ELR (cell line): ENCODE measurements around the gene TOP2A.
"Not testable (repeated sequence)": the region's sequence is repeated elsewhere in the genome, so short reads cannot be mapped to it uniquely, and the experiment has no call there.

ENCODE experiments used
- DNase-seq: peaks from one replicate; pipeline ENCODE4 v3.0.0-alpha.2; 2015; ENCODE audit warnings: low read depth

Gene TOP2A

GRCh38 chr17:40378966-40379365 is 38.7 kb downstream of the TOP2A start:
- DNase-seq, result no peak

- no peak for DNase-seq
Measured at GRCh38 chr17:40377832-40378231, 39.9 kb downstream of the TOP2A start.

GRCh38 chr17:40376541-40376940 is 41.2 kb downstream of the TOP2A start:
- DNase-seq, result not testable (repeated sequence)

- DNase-seq, result not testable (repeated sequence)
Measured at GRCh38 chr17:40375786-40376185, 41.9 kb downstream of the TOP2A start.

- DNase-seq, result no peak
Measured at GRCh38 chr17:40374821-40375498, 42.7 kb downstream of the TOP2A start.

GRCh38 chr17:40373999-40374398 is 43.7 kb downstream of the TOP2A start:
- no peak for DNase-seq

GRCh38 chr17:40373324-40373723 is 44.4 kb downstream of the TOP2A start:
- DNase-seq, result peak; percentile 60

- DNase-seq, result peak; percentile 44
Measured at GRCh38 chr17:40372644-40373043, 45.1 kb downstream of the TOP2A start.

GRCh38 chr17:40372031-40372430 is 45.7 kb downstream of the TOP2A start:
- no peak for DNase-seq

- peak; percentile 39 for DNase-seq
Measured at GRCh38 chr17:40371261-40371929, 46.3 kb downstream of the TOP2A start.

GRCh38 chr17:40369923-40370322 is 47.8 kb downstream of the TOP2A start:
- DNase-seq, result no peak

- not testable (repeated sequence) for DNase-seq
Measured at GRCh38 chr17:40367728-40368127, 50.0 kb downstream of the TOP2A start.

- DNase-seq, result no peak
Measured at GRCh38 chr17:40366861-40367518, 50.7 kb downstream of the TOP2A start.

GRCh38 chr17:40366076-40366860 is 51.4 kb downstream of the TOP2A start:
- no peak for DNase-seq

GRCh38 chr17:40364906-40365305 is 52.8 kb downstream of the TOP2A start:
- DNase-seq, result no peak

- peak; percentile 28 for DNase-seq
Measured at GRCh38 chr17:40364121-40364861, 53.4 kb downstream of the TOP2A start, which contains the start of gene GJD3. Gene GJD3, minus strand, starts transcription at chr17:40364737. Its CDS starts 922 bp downstream, at chr17:40363815.

GRCh38 chr17:40363111-40363827 is 54.4 kb downstream of the TOP2A start:
- peak; percentile 43 for DNase-seq

GRCh38 chr17:40362696-40363110 is 55.0 kb downstream of the TOP2A start:
- peak; percentile 79 for DNase-seq

GRCh38 chr17:40361925-40362695 is 55.6 kb downstream of the TOP2A start:
- no peak for DNase-seq
